Uterine smooth muscle cell (primary cell): ENCODE measurements around the gene CLASP2. TPM values are rescaled to one million over a fixed set of nuclear protein-coding genes. Genes with fewer than 3 reads are reported as not detected.

Experiments used
- total RNA-seq: library from RNA; depleted of rRNA; stranded (reverse); fragments of >200 nt; gene quantifications from 2 replicates; pipeline ENCODE4 v1.2.3, GENCODE V29; 2014

CLASP2 gene
- total RNA-seq = 48.2 and 62.0 TPM in 2 replicates

DNA sequence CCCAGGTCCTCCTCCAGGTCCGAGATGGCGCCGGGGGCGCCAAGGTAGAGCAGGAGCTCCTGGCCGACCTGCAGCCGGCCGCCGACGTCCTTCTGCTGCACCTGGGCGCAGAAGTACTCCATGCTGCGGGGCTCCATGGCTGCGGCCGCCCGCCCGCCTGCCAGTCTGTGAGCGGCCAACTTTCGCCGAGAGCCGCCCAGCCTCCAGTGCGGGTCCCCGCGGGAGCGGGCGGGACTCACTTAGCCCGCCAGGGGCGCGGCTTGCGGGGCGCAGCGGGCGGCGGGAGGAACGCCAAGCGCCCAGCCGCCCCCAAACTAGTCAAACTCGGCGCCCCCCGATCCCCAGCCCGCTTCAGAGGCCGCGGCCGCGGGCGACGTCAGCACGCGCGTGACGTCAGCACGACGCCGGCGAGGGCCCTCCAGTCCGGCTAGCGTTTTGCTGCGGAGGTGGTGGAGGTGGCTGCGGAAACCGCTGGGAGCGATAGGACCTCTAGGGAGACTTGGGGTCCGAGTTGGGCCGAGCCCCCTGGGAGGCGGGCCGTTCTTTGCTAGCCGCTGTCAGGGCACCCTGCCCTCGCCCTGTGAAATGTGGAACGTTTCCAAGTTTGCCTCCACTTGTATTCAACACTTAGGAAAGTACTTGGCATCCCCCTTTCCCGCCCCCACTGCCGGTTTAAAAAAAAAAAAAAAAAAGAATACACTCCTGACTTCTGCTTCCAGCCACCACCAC is at the start of gene CLASP2:
TSS of gene CLASP2 (minus strand) at position 389 of the 729 bp plus-strand sequence. CDS start at position 137, 252 bp downstream.

Other genes with a start within 250 kb of the CLASP2 start
- 158 and 284 TPM in 2 replicates for gene PDCD6IP, start 80.4 kb upstream of the CLASP2 start, total RNA-seq